SU-DHL-6 (cell line): Measurements from ENCODE around the gene CAPN12.

ENCODE experiments used
- CTCF ChIP-seq: fragments of 200-600 bp; sonication (generic); IDR thresholded peaks from one replicate; pipeline ENCODE4 v1.5.1; 2017; ENCODE audit warnings: antibody characterized with exemption, mild to moderate bottlenecking, low read length, moderate library complexity; ENCODE audit not compliant: insufficient read depth, poor library complexity, severe bottlenecking
- EZH2phosphoT487 ChIP-seq: fragments of 200-600 bp; sonication (generic), shearing (Covaris generic); conservative IDR thresholded peaks from 2 replicates; pipeline ENCODE4 v1.6.1; 2018; ENCODE audit warnings: mild to moderate bottlenecking, antibody characterized with exemption, low read length, moderate library complexity, mixed read lengths

GRCh38 chr19:38700350-38700901 is 43.8 kb downstream of the CAPN12 start:
- TF ChIP-seq CTCF (no peak), EZH2phosphoT487 (no peak)
